ENCODE measurements around the gene STK25.

The STK25 gene

GRCh38 chr2:241514986-241515737, 6.8 kb upstream of the STK25 start:
- Histone ChIP-seq H3K9me3 (ENCODE audit: control insufficient read depth, insufficient read depth, low read depth, low read length) (no peaks in the 10 kb centered on the region), H3K4me1 (ENCODE audit: control insufficient read depth, insufficient read depth, low read length) (no peaks in the 10 kb centered on the region), H3K4me3 (ENCODE audit: low read depth, low read length) (no peak overlapping the region), H3K27ac (ENCODE audit: extremely low read depth, low read depth, low read length) (no peak overlapping the region), H3K36me3 (ENCODE audit: control insufficient read depth in 2 of 2, insufficient read depth in 1 of 2, low read length in 2 of 2) (no peaks in the 10 kb centered on the region; a peak in 1 of 3 replicates)
- ChIA-PET CTCF (interaction anchor here (0.7 to 0.9 kb wide), 2 partner anchors 112 to 144 kb away, joined by 3 to 4 read pairs; no protein-coding TSS in a partner anchor), POLR2A (no interaction called here)
- TF ChIP-seq ZNF140 (tag by site-specific recombination; IDR thresholded peaks at IDR 0.05) (no peak), ZBTB21 (tag by site-specific recombination; IDR thresholded peaks at IDR 0.05) (no peak)

GRCh38 chr2:241514553-241514952, 6.2 kb upstream of the STK25 start:
- Histone ChIP-seq H3K27ac (ENCODE audit: extremely low read depth, low read depth, low read length) (no peak overlapping the region), H3K4me1 (ENCODE audit: control insufficient read depth, insufficient read depth, low read length) (no peaks in the 10 kb centered on the region), H3K36me3 (ENCODE audit: control insufficient read depth in 2 of 2, insufficient read depth in 1 of 2, low read length in 2 of 2) (no peaks in the 10 kb centered on the region; a peak in 1 of 3 replicates), H3K4me3 (ENCODE audit: low read depth, low read length) (no peak overlapping the region), H3K9me3 (ENCODE audit: control insufficient read depth, insufficient read depth, low read depth, low read length) (no peaks in the 10 kb centered on the region)
- ChIA-PET CTCF (no interaction called here), POLR2A (no interaction called here)
- TF ChIP-seq ZNF211 (tag by site-specific recombination; IDR thresholded peaks at IDR 0.05; ENCODE audit: low read depth) (no peak), ZBTB44 (tag by site-specific recombination; IDR thresholded peaks at IDR 0.05) (no peak), ZNF433 (tag by site-specific recombination; IDR thresholded peaks at IDR 0.05; ENCODE audit: low read depth) (no peak), ZNF776 (tag by site-specific recombination; IDR thresholded peaks at IDR 0.05; ENCODE audit: borderline replicate concordance) (no peak), ZXDB (tag by site-specific recombination; IDR thresholded peaks at IDR 0.05) (no peak), ZNF654 (tag by site-specific recombination; IDR thresholded peaks at IDR 0.05; ENCODE audit: low read depth) (no peak), SCRT1 (tag by site-specific recombination; IDR thresholded peaks at IDR 0.05; ENCODE audit: borderline replicate concordance) (no peak), PRDM6 (tag by site-specific recombination; IDR thresholded peaks at IDR 0.05) (no peak), ZNF670 (tag by site-specific recombination; IDR thresholded peaks at IDR 0.05; ENCODE audit: low read depth) (no peak), KLF17 (tag by site-specific recombination; IDR thresholded peaks at IDR 0.05) (no peak), YY2 (tag by site-specific recombination; IDR thresholded peaks at IDR 0.05) (no peak), ZNF830 (tag by site-specific recombination; IDR thresholded peaks at IDR 0.05; ENCODE audit: low read depth) (no peak), ZNF335 (tag by site-specific recombination; conservative IDR thresholded peaks at IDR 0.05) (no peak), ZBTB6 (tag by site-specific recombination; IDR thresholded peaks at IDR 0.05) (no peak), ZBTB20 (tag by site-specific recombination; IDR thresholded peaks at IDR 0.05) (no peak), ZNF621 (tag by site-specific recombination; IDR thresholded peaks at IDR 0.05) (no peak)
- TF ChIP-seq, protein P1, sequence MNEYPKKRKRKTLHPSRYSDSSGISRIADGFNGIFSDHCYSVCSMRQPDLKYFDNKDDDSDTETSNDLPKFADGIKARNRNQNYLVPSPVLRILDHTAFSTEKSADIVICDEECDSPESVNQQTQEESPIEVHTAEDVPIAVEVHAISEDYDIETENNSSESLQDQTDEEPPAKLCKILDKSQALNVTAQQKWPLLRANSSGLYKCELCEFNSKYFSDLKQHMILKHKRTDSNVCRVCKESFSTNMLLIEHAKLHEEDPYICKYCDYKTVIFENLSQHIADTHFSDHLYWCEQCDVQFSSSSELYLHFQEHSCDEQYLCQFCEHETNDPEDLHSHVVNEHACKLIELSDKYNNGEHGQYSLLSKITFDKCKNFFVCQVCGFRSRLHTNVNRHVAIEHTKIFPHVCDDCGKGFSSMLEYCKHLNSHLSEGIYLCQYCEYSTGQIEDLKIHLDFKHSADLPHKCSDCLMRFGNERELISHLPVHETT (tag by site-specific recombination; IDR thresholded peaks at IDR 0.05) = no peak
